HG03066 (cell line): ENCODE measurements around the gene GLIS1.

Experiments used
- ATAC-seq: cut with Tn5 transposase; IDR thresholded peaks from one replicate; pipeline ENCODE4 v1.9.1; 2021; ENCODE audit warnings: low read depth; ENCODE audit not compliant: unreplicated experiment

Gene GLIS1

DNA sequence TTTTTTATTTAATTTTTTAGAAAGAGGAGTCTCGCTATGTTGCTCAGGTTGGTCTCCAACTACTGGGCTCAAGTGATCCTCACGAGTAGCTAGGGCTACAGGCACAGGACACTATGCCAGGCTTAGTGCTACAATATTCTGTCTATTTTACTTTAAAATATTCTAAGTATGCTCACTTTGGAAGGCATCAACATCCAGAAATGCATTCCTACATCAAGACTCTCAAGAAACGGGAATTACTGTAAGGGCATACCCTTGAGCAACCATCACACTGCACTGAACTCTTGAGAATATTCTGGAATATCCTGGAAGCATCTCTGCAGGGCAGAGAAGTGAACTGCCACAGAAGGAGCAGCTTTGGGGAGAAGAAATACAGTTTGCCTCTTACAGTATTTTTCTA, 280.3 kb downstream of the GLIS1 start:
- no peak for ATAC-seq
